HG03432 (cell line): ENCODE results near the gene P2RY14.
A peak's percentile ranks its signal among the peaks of the same experiment; 100 is the strongest.

ENCODE experiments used
- ATAC-seq: cut with Tn5 transposase; IDR thresholded peaks from one replicate; pipeline ENCODE4 v1.9.1; 2021; ENCODE audit warnings: mild to moderate bottlenecking, moderate library complexity; ENCODE audit not compliant: unreplicated experiment

Gene P2RY14

DNA sequence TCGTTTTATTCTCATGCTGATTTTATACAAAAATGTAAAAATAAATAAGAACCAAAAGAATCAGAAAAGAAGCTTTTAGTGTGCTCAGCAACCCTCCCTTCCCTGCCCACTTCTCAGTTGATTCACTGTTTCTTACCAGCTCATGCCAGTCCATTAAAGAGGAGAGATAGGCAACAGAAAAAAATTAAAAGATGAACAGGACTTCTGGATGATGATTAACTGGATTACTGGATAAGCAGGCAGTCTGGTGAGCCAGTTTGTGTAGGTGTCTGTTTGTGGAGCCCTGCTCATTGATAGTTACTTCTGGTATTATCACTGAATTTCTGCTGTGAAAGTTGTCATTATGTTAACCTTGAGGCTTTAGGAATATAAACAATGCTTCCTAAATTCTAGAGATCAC is 60.2 kb downstream of the P2RY14 start:
- ATAC-seq: no peak

DNA sequence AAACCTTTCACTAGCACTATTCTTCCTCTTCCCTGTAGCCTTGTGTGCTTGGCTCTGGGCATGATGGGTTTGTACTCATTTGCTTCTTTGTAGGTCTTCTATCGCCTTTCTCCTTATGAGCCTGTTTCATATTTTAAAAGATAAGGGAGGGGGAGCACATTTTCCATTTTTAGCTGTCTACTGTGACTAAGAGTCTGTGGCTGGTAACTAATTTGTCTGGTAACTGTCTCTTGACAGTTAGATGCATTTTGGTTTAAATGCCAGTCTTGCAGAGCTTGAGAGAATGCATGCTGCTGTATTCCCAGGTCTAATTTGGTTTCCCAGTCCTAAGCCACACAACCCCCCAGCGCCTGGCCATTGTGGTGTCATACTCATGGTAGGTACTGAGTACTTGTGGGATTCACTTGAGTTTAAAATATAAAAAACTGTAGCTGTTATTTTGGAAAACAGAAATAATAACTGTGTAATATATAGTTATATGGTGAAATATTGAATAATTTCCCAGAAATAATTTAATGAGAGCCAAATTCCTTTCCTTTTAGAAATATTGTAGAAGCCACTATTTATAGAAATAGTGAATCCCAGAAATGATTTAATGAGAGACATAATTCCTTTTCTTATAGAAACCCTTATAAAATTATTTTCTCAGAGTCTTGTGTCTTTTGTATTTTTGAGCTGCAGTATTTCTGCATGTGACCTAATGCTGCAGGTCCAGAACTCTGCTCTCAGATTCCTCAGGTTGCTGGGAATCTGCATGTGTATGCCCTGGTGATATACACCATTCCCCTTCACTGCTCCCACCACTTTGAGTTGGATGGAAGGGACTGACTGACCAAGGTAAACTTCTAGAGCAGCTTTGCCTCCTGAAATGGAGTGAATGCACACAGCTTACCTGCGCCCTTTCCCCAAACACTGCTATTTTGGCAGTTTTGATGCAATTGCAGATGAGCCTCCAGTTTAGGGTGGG is 61.4 kb downstream of the P2RY14 start:
- ATAC-seq: no peak

DNA sequence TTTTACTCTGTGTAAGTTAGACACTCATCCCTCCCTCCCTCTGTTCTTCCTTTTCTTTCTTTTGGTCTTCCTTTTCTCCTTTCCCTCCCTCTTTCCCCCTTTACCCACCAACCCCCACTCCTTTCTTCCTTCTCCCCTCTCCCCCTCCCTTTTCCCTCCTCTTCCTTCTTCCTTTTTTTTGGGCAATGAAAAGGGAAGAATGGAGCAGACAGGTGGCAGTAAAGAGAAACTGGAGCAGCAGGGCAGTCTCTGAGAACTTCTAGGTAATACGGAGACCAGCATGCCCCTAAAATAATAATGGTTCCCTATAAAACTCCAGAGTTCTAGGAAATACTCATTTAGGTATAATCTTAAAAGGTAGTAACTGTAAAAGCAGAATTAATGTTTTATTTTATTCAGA is 63.9 kb downstream of the P2RY14 start:
- ATAC-seq: no peak

DNA sequence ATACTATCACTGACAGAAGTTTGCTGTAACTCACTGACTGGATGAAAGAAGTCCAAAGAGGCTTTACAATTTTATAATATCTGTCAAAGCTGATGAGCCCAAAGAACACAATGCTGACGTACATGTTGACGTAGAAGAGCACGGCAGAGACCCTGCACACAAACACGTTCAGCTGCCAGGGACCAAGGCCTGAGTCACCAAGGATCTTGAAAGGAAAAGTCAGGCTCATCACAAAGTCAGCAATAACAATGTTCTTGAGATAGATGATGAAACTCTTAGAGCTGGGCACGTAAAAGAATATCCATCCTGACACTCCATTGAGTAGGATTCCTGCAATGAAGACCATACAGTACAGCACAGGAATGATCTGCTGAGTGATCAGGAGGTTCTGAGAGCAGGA is 64.5 kb downstream of the P2RY14 start:
- ATAC-seq: no peak

DNA sequence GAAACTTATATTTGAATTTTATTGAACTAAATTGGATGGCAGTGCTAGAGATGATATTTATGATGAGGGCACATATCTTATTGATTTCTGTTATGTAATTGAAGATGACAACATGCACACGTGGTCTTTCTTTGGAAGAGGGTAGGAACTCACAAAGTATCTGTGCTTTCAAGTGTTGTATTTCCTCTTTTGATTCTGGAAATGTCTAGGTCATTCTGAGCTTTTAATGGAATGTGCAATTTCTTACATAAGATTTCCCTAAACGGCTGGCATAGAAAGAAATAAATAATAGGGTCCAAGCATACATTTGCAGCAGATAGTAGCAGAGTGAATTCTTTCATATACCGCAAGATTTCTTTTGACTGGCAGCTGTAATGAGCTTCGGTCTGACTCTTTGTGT is 65.2 kb downstream of the P2RY14 start:
- ATAC-seq: no peak

DNA sequence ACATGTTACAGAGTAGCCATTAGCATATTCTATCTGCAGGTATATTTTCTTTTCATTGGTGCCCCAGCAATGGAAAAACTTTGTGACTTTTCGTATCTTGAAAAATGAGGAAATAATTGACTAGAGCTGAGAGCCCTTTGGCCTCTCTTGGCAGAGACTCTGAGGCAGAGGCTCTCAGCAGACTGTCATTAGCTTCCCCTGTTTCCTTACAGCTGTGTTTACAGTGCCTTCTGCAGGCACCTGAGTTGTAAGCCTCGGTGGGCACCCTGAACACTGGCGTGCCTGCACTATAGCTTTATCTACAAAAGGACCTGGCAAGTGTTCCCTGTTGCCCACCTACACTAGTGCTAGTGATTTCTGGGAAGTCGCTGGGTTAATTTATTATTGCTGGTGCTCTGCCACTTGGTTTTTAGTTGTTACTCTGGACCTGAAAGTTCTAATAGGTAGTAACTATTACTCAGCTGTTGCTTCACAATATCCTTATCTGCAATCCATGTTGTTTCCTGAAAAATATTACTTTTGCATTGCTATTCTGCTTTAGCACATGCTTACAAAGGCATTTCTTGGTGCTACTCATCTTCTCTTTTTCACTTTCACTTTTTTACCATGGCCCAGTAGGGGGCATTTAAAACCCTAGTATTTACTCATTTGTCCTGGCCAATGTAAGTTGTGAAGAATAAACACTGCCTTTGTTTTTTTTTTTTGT is 67.5 kb downstream of the P2RY14 start:
- peak; percentile 79 for ATAC-seq

DNA sequence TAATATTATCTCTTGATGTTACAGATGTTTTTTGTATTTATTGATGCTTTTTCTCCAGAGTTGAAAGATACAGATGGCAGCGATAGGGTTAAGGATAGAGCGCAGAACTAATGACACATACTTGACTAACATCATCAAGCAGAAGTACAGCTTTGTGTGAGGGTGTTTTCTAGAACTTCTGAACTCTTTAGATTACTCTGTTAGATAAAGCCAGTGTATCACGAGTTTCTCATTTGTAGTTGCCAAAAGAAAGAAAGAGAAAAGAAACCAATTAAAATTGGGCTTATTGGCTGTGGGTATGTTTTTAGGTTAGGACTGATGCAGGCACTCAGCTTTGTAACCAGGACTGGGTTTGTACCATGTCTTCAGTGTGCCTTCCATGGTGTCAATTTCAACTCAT is 68.7 kb downstream of the P2RY14 start:
- ATAC-seq: no peak

DNA sequence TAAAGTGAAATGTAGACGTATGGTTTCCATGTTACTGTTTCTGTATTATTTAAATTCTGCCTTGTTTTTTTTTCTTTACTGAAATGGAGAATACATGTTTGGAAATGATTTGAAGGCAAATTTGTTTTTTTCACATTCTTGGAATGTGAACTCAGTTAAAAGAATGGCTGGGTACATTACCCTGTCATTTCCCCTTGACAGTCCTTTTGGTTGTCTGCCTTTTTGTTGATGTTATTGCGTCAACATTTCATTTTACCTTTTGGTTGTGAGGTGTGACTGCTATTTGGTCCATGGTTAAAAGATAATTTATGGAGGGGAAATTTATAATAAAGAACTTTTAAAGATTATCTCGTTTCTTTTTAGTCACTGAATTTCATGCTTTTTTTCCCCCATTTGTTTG is 72.1 kb downstream of the P2RY14 start:
- no peak for ATAC-seq

DNA sequence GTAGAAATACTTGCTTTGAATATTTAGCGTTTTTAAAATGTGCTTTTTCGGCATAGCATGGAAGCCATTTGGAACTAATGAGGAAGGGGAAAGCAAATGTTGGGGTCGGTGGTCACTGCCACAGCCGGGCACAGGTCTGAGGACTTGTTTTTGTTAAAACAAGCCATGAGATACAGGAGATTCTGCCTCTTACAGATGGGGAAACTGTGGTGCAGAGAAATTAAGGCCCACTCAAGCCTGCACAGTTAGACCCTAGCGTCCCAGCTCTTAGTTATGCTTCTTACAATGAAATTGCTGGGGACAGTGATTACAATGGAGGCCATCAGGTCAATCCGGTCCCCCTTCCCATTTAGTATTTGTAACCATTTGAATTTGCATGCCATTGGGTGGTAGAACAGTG is 72.9 kb downstream of the P2RY14 start:
- no peak for ATAC-seq

DNA sequence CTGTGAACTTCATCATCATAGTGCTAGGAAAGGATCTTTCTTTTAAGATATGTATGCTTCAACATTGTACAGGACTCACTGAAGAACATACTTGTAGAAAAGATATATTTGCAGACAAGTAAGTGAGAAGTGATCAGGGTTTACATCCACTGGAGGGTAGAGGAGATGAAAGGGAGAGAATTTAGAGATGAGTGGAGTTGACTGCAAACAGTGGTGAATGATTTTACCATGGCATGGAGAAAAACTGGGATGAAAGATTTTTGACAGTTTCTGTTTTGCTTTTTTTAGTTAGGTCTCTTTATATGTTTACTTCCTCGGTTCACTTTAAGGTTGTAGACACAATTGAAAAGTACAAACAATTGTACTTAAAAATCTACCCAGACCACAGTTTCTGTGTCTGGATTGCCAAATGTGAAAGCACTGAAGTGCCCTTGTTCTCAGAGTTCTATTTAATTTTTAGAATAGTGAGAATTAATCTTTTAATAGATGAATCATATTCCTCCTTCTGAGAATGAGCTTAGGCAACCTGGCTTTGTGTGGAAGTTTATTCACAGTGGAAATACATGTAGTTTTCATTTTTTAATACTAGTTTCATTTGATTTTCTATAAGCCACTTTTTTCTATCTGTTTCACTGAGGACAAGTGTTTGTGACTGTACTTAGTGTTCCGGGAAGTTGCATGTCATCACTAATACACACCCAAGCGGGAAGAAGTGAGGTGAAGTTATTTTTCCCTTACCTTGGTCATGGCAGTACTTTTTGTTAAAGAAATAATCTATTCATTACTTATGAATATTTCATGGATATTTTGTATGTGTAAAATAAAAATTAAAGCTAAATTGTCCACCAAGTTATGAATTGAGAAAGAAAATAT is 73.6 kb downstream of the P2RY14 start:
- no peak for ATAC-seq

DNA sequence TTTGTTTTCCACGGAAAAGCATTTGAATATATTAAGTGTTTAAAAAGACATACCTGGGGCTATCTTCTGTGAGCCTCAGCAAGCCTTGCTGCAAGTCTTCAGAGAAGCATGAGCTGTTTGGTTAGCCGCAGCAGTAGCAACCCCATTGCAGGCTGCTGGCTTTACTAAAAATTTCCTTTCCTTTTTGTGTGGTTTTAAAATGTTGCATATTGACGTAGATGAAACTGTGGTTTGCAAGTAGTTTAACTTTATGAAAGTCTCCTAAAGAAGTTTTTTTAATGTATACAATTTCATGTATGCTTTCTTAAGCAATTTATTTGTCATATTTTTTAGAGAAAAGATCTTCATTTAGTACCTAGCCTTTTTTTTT is 75.3 kb downstream of the P2RY14 start, which contains the start of gene GPR171:
Gene GPR171, minus strand, starts transcription at position 166 of the 370 bp plus-strand sequence. CDS start 3,830 bp downstream, outside the sequence.
- ATAC-seq: peak; percentile 95

DNA sequence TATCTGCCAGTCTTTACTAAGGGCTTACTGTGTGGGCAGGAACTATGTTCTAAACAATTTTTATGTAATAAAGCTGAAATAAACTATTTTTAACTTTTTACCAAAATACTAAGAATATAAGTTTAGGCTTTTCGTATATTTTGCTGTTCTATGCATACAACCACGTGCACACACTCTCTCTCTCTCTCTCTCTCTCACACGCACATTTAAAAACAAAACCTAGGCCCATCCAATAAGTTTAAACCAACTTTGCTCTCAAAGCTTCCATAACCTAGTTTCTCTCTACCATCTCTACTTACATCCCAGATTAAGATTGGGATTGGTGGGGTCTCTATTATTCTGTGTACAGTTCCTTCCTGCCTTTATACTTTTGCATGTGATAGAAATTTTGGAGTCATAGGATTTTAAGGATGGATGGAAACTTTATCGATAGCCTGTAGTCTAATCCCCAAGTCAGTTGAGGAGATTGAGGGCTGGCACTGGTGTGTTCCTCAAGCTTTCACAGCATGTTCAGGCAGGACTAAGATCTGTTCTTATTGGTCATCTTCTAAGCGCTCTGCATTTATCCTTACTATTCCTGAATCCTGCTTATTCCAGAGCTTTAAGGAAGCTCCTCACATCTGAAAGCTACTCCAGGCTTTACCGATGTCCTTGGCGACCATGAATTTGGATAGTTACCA is 77.2 kb downstream of the P2RY14 start:
- no peak for ATAC-seq

DNA sequence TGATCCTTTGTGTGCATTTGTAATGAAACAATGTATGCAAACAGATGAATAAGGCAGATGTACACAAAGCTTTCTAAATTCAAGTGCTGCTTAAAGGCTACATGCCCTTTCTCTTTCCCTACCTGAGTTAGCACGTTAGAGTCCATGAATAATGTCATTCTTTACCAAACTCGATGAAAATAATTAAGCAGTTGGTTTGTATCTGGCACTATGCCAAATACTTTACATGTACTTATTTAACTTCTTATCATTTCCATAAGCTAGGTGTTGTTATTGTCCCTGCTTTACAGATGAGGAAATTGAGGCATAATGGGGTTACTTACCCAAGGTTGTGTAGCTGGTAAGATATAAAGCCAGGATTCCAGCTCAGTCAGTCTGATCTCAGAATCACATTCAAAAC is 77.8 kb downstream of the P2RY14 start:
- no peak for ATAC-seq

DNA sequence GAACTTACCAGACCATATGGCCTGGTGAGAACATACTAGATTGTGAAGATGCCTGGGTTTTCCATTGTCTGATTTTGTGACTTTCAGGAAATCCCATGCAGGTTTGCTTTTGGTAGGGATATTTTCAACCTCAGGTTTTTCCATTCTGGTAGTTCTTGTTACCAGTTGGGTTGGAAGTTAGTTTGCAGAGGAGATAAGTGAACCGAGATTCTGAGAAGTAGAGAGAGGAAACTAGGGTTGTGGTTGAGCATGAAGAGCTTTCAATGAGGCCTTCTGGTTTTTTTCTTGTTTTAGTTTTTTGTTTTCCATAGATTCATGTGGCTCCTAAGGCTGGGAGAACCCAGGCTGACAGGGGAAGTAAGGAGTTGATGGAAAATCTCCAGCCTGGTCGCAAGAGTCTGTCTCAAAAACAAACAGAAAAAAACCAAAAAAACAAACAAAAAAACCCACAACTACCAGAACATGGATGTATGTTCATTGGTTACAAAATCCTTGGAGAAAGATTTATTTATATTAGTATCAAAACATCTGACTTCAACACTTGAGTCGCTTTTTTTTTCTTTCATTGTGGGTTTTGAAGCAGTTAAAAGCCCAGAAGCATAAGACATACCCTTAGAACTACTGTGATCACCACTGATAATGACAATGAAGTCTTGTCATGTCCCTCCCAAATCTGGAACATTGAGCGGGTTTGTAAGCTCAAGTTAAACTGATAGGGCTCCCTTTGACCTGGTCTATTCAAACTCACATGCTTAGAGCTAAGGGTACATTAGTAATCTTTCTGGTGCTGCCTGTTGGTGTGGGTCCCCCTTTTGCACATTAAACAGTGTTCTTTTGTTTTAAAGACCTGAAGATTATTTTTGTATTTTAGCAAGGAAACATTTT is 78.5 kb downstream of the P2RY14 start:
- no peak for ATAC-seq

DNA sequence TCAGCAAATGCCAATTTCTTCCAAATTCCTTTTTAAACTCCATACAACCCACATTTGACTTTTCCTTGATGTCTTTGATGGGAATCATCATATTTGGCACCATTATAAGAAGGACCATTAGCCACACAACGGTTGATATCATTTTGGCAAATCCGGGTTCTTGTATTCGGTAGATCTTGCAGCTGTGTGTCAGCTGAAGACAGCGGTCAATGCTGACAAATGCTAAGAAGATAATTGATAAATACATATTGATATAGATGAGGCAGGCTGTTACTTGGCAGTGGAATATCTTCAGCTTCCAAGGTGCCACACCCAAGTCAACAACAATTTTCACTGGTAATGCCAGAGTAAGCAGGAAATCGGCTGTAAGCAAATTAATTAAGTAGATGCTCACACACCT is 79.5 kb downstream of the P2RY14 start:
- no peak for ATAC-seq

DNA sequence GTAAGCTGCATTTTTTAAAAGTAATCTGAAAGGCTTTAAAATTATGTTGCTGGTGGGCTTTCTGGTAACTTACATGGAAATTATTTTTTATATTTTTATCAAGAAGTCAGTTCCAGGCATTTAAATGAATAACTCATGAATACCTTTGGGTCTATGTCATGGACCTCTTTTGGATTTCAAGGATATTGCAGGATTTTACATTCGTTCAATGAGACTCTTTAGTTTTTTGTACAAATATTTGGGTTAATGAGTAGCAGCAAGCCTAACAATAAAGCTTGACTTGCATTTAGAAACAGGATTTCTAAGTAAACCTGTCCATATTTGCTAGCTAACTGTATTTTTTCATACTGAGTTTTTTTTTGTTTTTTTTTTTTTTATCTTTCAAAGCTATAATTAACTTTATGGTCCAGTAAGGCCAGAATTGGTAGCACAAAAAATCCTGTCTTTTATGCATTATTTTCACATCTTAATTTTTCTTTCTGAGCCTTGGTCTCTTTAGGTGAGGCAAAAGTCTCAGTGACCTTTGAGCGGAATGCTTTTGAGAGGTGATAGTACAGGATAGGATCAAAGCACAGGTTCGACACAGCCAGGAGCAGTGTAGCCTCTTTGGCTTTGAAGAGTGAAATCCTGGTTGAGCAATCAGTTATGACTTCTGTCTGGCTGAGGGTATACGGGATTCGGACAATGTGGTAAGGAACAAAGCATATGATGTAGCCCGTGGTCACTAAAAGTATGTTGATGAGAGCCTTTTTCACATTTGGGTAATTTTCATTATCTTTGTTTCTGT is 80.2 kb downstream of the P2RY14 start:
- ATAC-seq: no peak

DNA sequence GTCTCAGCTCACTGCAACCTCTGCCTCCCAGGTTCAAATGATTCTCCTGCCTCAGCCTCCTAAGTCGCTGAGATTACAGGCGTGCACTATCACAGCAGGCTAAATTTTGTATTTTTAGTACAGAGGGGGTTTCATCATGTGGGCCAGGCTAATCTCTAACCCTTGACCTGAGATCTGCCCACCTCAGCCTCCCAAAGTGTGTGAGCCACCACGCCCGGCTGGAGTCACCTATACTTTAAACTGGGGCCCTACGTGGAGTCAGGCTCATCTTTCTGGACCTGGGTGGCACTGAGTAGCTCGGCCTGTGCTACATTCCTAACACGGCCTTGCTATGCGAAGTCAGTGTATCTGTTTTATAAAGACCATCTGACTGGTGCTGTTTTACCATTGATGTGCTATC is 81.1 kb downstream of the P2RY14 start:
- no peak for ATAC-seq

DNA sequence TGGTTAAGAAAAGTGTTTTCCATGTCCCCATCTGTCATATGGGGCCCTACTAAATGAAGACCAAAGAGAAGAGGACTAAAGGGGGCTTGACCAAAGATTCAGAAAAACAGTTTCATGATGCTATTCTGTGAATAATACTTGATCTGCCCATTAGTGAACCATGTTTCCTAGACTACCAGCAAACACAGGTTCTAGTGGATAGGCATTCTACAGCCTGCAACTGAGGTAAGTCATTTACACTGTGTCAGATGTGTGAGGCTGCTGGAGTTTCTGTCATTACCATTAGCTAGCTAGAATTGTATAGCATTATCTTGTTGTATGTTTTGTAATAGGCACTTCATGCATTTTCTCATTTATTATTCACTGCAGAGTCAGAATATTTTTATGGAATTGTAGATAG is 81.9 kb downstream of the P2RY14 start:
- no peak for ATAC-seq

DNA sequence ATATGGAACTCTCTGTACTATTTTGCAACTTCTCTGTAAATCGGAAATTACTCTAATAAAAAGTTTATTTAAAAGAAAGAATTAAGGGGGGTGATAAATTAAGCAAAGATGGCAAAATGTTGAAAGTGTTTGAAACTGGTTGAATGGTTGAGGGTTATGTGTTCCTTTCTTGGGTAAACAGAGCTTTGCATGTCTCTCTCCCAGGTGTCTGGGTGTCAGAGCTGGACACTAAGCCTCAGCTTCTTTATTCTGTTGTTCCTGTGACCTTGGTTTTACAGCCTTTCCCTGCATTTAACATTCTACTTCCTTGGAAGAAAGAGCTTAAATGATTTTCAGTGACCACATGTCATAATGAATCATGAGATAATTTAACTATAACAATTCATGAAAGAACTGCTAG is 82.5 kb downstream of the P2RY14 start:
- ATAC-seq: no peak
